ENCODE measurements around the gene RAPGEF4. TPM values are rescaled to one million over a fixed set of nuclear protein-coding genes. Genes with fewer than 3 reads are reported as not detected.

Gene RAPGEF4
- total RNA-seq, 1 experiment from 2014 or later: 0.59 TPM

DNA sequence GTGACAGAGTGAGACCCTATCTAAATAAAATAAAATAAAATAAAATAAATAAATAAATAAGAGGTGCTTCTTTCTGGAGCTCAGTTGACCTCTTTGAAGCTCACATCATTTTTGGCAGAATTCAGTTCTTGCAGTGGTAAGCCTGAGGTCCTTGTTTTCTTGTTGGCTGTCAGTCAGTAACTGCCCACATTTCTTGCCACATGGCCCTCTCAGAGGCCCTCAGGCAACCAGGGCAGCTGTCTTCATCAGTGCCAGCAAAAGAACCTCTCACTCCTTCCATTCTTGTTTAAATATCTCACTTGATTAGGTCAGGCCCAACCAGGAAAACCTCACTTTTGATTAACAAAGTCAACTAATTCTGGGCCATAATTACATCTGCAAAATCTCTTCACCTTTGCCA, 53.2 kb downstream of the RAPGEF4 start (continued):
- TF ChIP-seq, protein P1, sequence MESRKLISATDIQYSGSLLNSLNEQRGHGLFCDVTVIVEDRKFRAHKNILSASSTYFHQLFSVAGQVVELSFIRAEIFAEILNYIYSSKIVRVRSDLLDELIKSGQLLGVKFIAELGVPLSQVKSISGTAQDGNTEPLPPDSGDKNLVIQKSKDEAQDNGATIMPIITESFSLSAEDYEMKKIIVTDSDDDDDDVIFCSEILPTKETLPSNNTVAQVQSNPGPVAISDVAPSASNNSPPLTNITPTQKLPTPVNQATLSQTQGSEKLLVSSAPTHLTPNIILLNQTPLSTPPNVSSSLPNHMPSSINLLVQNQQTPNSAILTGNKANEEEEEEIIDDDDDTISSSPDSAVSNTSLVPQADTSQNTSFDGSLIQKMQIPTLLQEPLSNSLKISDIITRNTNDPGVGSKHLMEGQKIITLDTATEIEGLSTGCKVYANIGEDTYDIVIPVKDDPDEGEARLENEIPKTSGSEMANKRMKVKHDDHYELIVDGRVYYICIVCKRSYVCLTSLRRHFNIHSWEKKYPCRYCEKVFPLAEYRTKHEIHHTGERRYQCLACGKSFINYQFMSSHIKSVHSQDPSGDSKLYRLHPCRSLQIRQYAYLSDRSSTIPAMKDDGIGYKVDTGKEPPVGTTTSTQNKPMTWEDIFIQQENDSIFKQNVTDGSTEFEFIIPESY (IDR thresholded peaks at IDR 0.05; ENCODE audit: extremely low read depth, insufficient replicate concordance, low read length): no peak
- TF ChIP-seq, protein P2, sequence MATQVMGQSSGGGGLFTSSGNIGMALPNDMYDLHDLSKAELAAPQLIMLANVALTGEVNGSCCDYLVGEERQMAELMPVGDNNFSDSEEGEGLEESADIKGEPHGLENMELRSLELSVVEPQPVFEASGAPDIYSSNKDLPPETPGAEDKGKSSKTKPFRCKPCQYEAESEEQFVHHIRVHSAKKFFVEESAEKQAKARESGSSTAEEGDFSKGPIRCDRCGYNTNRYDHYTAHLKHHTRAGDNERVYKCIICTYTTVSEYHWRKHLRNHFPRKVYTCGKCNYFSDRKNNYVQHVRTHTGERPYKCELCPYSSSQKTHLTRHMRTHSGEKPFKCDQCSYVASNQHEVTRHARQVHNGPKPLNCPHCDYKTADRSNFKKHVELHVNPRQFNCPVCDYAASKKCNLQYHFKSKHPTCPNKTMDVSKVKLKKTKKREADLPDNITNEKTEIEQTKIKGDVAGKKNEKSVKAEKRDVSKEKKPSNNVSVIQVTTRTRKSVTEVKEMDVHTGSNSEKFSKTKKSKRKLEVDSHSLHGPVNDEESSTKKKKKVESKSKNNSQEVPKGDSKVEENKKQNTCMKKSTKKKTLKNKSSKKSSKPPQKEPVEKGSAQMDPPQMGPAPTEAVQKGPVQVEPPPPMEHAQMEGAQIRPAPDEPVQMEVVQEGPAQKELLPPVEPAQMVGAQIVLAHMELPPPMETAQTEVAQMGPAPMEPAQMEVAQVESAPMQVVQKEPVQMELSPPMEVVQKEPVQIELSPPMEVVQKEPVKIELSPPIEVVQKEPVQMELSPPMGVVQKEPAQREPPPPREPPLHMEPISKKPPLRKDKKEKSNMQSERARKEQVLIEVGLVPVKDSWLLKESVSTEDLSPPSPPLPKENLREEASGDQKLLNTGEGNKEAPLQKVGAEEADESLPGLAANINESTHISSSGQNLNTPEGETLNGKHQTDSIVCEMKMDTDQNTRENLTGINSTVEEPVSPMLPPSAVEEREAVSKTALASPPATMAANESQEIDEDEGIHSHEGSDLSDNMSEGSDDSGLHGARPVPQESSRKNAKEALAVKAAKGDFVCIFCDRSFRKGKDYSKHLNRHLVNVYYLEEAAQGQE (IDR thresholded peaks at IDR 0.05; ENCODE audit: low read depth): no peak
- TF ChIP-seq ZFX (IDR thresholded peaks at IDR 0.05): no peak

DNA sequence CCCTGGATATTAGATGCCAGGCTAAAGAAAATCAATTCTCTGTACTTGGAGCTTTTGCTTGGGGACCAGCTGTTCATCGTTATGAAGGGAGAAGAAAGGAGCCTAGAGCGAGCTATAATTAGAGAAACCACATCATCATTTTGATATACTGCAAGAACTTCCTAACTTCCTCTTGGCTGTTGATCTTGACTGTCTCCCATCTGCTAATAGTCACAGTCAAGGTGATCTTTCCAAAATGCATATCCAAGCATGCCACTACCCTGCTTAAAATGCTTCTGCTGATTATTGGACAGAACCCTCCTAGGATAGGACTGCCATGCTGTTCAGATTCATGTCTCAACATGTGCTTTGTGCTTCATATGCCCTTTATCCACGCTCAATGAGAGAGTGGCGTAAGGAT, 54.8 kb downstream of the RAPGEF4 start:
- Histone ChIP-seq H3K4me2 (ENCODE audit: low read length) (no peak overlapping the region), H3K27ac (ENCODE audit: low read depth, low read length) (no peak overlapping the region), H3K36me3 (ENCODE audit: control insufficient read depth in 1 of 2, insufficient read depth in 2 of 2, low read length in 2 of 2) (no peaks in the 10 kb centered on the region), H3K9ac (ENCODE audit: low read length) (no peak overlapping the region), H3K27me3 (ENCODE audit: insufficient read depth, low read length) (peaks cover 14% of the 10 kb centered on the region; the same call in 1 of the 2 replicates), H4K20me1 (ENCODE audit: insufficient read depth) (no peaks in the 10 kb centered on the region), H3K9me3 (ENCODE audit: control insufficient read depth in 1 of 2, insufficient read depth in 1 of 2, low read depth in 1 of 2, low read length in 2 of 2) (no peaks in the 10 kb centered on the region), H3K9me2 (ENCODE audit: insufficient read depth) (no peaks in the 10 kb centered on the region), H2AFZ (ENCODE audit: low read depth, low read length, poor library complexity, severe bottlenecking) (no peak overlapping the region), H3K79me2 (ENCODE audit: insufficient read depth, low read length) (no peaks in the 10 kb centered on the region), H3K4me3 (replicated peaks in 1 of 2; ENCODE audit: low read depth in 1 of 2, low read length in 2 of 2) (no peak overlapping the region), H3K4me1 (ENCODE audit: control insufficient read depth in 1 of 2, insufficient read depth in 2 of 2, low read length in 2 of 2) (no peaks in the 10 kb centered on the region)
- RAD21 ChIA-PET (ENCODE audit: low non-redundant PET in 1 of 2, low total read pairs in 2 of 2, uncharacterized antibody in 2 of 2, unreplicated experiment in 2 of 2): no interaction called here
- POLR2A ChIA-PET: no interaction called here
- intact Hi-C loops (cut with micrococcal nuclease): no loop called here
- ATAC-seq: no peak
- BruUV-seq (replicated peaks): no TSS peak
- no peak for DNase-seq (ENCODE audit: low read depth, low spot score)
- CTCF ChIA-PET: no interaction called here
- TF ChIP-seq SP1 (IDR thresholded peaks at IDR 0.05; ENCODE audit: low read depth) (no peak), POLR2A (IDR thresholded peaks at IDR 0.05; ENCODE audit: borderline replicate concordance, extremely low read depth, insufficient read depth, insufficient read length) (no peak), EZH2phosphoT487 (IDR thresholded peaks at IDR 0.05; ENCODE audit: borderline replicate concordance) (no peak), POLR2AphosphoS5 (IDR thresholded peaks at IDR 0.05; ENCODE audit: low read depth, low read length) (no peak), EGR1 (IDR thresholded peaks at IDR 0.05; ENCODE audit: low read depth) (no peak), TCF7L2 (IDR thresholded peaks at IDR 0.05; ENCODE audit: borderline replicate concordance, extremely low read depth, insufficient read depth, insufficient read length) (no peak), YY1 (IDR thresholded peaks at IDR 0.05; ENCODE audit: extremely low read depth, insufficient replicate concordance, low read depth, low read length) (no peak), CEBPB (IDR thresholded peaks at IDR 0.05; ENCODE audit: low read depth) (no peak), RAD21 (IDR thresholded peaks at IDR 0.05; ENCODE audit: low read depth) (no peak), JUND (IDR thresholded peaks at IDR 0.05) (no peak), ELF1 (IDR thresholded peaks at IDR 0.05; ENCODE audit: borderline replicate concordance, low read depth) (no peak), SRF (IDR thresholded peaks at IDR 0.05; ENCODE audit: low read depth) (no peak), ZFX (IDR thresholded peaks at IDR 0.05) (no peak), ZNF274 (IDR thresholded peaks at IDR 0.05; ENCODE audit: low read depth, low read length) (no peak), SIN3A (IDR thresholded peaks at IDR 0.05; ENCODE audit: low read depth) (no peak), EZH2 (IDR thresholded peaks at IDR 0.05) (no peak)
- TF ChIP-seq, protein P3, sequence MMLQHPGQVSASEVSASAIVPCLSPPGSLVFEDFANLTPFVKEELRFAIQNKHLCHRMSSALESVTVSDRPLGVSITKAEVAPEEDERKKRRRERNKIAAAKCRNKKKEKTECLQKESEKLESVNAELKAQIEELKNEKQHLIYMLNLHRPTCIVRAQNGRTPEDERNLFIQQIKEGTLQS (IDR thresholded peaks at IDR 0.05): no peak
- TF ChIP-seq, protein P4, sequence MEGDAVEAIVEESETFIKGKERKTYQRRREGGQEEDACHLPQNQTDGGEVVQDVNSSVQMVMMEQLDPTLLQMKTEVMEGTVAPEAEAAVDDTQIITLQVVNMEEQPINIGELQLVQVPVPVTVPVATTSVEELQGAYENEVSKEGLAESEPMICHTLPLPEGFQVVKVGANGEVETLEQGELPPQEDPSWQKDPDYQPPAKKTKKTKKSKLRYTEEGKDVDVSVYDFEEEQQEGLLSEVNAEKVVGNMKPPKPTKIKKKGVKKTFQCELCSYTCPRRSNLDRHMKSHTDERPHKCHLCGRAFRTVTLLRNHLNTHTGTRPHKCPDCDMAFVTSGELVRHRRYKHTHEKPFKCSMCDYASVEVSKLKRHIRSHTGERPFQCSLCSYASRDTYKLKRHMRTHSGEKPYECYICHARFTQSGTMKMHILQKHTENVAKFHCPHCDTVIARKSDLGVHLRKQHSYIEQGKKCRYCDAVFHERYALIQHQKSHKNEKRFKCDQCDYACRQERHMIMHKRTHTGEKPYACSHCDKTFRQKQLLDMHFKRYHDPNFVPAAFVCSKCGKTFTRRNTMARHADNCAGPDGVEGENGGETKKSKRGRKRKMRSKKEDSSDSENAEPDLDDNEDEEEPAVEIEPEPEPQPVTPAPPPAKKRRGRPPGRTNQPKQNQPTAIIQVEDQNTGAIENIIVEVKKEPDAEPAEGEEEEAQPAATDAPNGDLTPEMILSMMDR (IDR thresholded peaks at IDR 0.05 in 2 of 3, conservative IDR thresholded peaks at IDR 0.05 in 1 of 3; ENCODE audit: borderline replicate concordance in 1 of 3, insufficient read depth in 1 of 3, low read depth in 2 of 3, low read length in 2 of 3): no peak
